Measurements from ENCODE around the gene CALHM5.
A peak's percentile ranks its signal among the peaks of the same experiment; 100 is the strongest.
"Not testable (repeated sequence)": the region's sequence is repeated elsewhere in the genome, so short reads cannot be mapped to it uniquely, and the experiment has no call there.

Gene CALHM5

GRCh38 chr6:116511424-116512110 is at the start of gene CALHM5:
Gene CALHM5, plus strand, starts transcription at chr6:116511639. Its CDS starts 58 bp downstream, at chr6:116511697.
- DNase-seq (ENCODE audit: low read depth in 2 of 3, low spot score in 2 of 3): no peak

- DNase-seq (ENCODE audit: low read depth in 2 of 3, low spot score in 2 of 3): peak; percentile 3 to 28 (median 23)
Observed at GRCh38 chr6:116461932-116462885, 49.2 kb upstream of the CALHM5 start.

- DNase-seq (ENCODE audit: low read depth in 2 of 3, low spot score in 2 of 3): no peak
Observed at GRCh38 chr6:116463301-116463700, 48.1 kb upstream of the CALHM5 start.

GRCh38 chr6:116465246-116465645 is 46.2 kb upstream of the CALHM5 start:
- DNase-seq (ENCODE audit: low read depth in 2 of 3, low spot score in 2 of 3): no peak

- no peak for DNase-seq (ENCODE audit: low read depth in 2 of 3, low spot score in 2 of 3)
Observed at GRCh38 chr6:116467096-116467495, 44.3 kb upstream of the CALHM5 start.

- no peak for DNase-seq (ENCODE audit: low read depth in 2 of 3, low spot score in 2 of 3)
Observed at GRCh38 chr6:116467514-116467913, 43.9 kb upstream of the CALHM5 start.

GRCh38 chr6:116468293-116468692 is 43.1 kb upstream of the CALHM5 start:
- DNase-seq (ENCODE audit: low read depth in 2 of 3, low spot score in 2 of 3): no peak

GRCh38 chr6:116471531-116471930 is 39.9 kb upstream of the CALHM5 start:
- no peak for DNase-seq (ENCODE audit: low read depth in 2 of 3, low spot score in 2 of 3)

- DNase-seq (ENCODE audit: low read depth in 2 of 3, low spot score in 2 of 3): no peak
Observed at GRCh38 chr6:116472706-116473105, 38.7 kb upstream of the CALHM5 start.

- DNase-seq (ENCODE audit: low read depth in 2 of 3, low spot score in 2 of 3): no peak
Observed at GRCh38 chr6:116475141-116475540, 36.3 kb upstream of the CALHM5 start.

GRCh38 chr6:116476002-116476678 is 35.3 kb upstream of the CALHM5 start:
- DNase-seq (ENCODE audit: low read depth in 2 of 3, low spot score in 2 of 3): no peak

GRCh38 chr6:116482780-116483179 is 28.7 kb upstream of the CALHM5 start:
- DNase-seq (ENCODE audit: low read depth in 2 of 3, low spot score in 2 of 3): no peak

- DNase-seq (ENCODE audit: low read depth in 2 of 3, low spot score in 2 of 3): no peak
Observed at GRCh38 chr6:116483616-116484015, 27.8 kb upstream of the CALHM5 start.

GRCh38 chr6:116485559-116486184 is 25.8 kb upstream of the CALHM5 start:
- DNase-seq (ENCODE audit: low read depth in 2 of 3, low spot score in 2 of 3): no peak

GRCh38 chr6:116491610-116492330 is 19.7 kb upstream of the CALHM5 start:
- no peak for DNase-seq (ENCODE audit: low read depth in 2 of 3, low spot score in 2 of 3)

GRCh38 chr6:116492331-116493067 is 18.9 kb upstream of the CALHM5 start:
- DNase-seq (ENCODE audit: low read depth in 2 of 3, low spot score in 2 of 3): no peak

GRCh38 chr6:116495161-116495560 is 16.3 kb upstream of the CALHM5 start:
- not testable (repeated sequence) for DNase-seq (ENCODE audit: low read depth in 2 of 3, low spot score in 2 of 3)

GRCh38 chr6:116497113-116497676 is 14.2 kb upstream of the CALHM5 start:
- DNase-seq (ENCODE audit: low read depth in 2 of 3, low spot score in 2 of 3): no peak

- no peak for DNase-seq (ENCODE audit: low read depth in 2 of 3, low spot score in 2 of 3)
Observed at GRCh38 chr6:116500969-116501433, 10.4 kb upstream of the CALHM5 start.

All from activated CD8-positive, alpha-beta memory T cell treated with anti-CD3 and anti-CD28 coated beads for 48 hours (primary cell).